LNCaP clone FGC (cell line): ENCODE results near the gene TMSB15C.

ENCODE experiments used
- DNase-seq: peaks from one replicate; pipeline ENCODE4 v3.0.0-alpha.2; 2011; ENCODE audit warnings: low read depth
- H3K4me3 ChIP-seq: 2 replicates; pipeline ENCODE4 v1.5.1; 2011; ENCODE audit warnings: mild to moderate bottlenecking, low read depth, low read length, control low read depth
- TF ChIP-seq, protein P1 (sequence below): IDR thresholded peaks from 2 replicates; pipeline ENCODE4 v1.5.1; 2012; ENCODE audit warnings: mild to moderate bottlenecking; ENCODE audit not compliant: control insufficient read depth, insufficient read depth; ENCODE audit errors: extremely low read depth

TMSB15C gene

DNA sequence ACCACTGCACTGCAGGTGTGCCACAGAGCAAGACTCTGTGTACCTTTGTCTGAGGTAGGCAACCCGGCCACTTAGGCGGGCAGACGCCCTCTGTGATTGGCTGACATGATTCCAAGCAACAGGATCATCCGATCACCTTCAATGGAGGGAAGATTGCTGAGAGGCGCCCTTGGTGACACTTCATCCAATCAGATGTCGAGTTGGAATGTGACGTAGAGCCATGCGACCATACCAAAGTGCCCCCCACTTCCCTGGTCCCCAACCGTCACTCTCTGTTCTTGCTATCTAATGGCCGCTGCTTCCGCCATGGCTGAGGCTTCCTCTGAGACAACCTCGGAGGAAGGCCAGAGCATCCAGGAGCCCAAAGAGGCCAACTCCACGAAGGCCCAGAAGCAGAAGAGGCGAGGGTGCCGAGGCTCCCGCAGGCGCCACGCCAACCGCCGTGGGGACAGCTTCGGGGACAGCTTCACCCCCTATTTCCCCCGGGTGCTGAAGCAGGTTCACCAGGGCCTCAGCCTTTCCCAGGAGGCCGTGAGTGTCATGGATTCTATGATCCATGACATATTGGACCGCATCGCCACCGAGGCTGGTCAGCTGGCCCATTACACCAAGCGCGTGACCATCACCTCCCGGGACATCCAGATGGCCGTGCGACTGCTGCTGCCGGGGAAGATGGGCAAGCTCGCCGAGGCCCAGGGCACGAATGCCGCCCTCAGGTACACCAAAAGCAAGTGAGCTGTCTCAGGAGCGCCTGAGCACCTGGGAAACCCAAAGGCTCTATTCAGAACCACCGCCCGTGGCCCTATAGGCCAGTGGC is 36.1 kb downstream of the TMSB15C start, which contains the start of gene H2BW2:
Gene H2BW2, plus strand, starts transcription at position 268 of the 817 bp plus-strand sequence. Its CDS starts 39 bp downstream, at position 307.
- no peak for DNase-seq
- TF ChIP-seq, protein P1, sequence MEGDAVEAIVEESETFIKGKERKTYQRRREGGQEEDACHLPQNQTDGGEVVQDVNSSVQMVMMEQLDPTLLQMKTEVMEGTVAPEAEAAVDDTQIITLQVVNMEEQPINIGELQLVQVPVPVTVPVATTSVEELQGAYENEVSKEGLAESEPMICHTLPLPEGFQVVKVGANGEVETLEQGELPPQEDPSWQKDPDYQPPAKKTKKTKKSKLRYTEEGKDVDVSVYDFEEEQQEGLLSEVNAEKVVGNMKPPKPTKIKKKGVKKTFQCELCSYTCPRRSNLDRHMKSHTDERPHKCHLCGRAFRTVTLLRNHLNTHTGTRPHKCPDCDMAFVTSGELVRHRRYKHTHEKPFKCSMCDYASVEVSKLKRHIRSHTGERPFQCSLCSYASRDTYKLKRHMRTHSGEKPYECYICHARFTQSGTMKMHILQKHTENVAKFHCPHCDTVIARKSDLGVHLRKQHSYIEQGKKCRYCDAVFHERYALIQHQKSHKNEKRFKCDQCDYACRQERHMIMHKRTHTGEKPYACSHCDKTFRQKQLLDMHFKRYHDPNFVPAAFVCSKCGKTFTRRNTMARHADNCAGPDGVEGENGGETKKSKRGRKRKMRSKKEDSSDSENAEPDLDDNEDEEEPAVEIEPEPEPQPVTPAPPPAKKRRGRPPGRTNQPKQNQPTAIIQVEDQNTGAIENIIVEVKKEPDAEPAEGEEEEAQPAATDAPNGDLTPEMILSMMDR = no peak
- no peak within 1 kb of the TSS for H3K4me3 ChIP-seq
